Neural progenitor cell (in vitro differentiated cells): ENCODE results near the gene SMYD3.

Source experiments
- EZH2phosphoT487 ChIP-seq: fragments of 200-600 bp; sonication (generic); IDR thresholded peaks from 2 replicates; pipeline ENCODE4 v1.6.1; 2017; ENCODE audit warnings: antibody characterized with exemption
- TF ChIP-seq, protein P1 (sequence below): fragments of 200-600 bp; sonication (generic); IDR thresholded peaks from 2 replicates; pipeline ENCODE4 v1.5.1; 2017; ENCODE audit warnings: antibody characterized with exemption, mild to moderate bottlenecking

DNA sequence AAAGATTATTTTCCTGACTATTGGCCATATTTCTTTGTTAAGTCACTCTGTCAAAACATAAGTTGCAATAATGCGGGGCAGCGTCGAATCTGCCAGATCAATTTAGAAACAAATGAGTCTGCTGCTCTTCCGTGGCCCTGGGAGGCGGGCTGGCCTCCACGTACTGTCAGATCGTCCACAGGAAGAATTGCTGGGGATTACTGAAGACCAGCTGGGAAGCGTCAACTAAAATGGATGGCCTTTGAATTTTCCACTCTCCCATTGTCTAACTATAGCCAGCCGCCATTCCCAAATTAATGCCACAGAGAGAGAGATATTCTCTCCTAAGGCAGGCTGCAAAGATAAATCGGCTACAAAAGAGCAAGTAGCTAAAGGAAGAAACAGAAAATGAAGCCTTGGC, 560.2 kb downstream of the SMYD3 start:
- TF ChIP-seq, protein P1, sequence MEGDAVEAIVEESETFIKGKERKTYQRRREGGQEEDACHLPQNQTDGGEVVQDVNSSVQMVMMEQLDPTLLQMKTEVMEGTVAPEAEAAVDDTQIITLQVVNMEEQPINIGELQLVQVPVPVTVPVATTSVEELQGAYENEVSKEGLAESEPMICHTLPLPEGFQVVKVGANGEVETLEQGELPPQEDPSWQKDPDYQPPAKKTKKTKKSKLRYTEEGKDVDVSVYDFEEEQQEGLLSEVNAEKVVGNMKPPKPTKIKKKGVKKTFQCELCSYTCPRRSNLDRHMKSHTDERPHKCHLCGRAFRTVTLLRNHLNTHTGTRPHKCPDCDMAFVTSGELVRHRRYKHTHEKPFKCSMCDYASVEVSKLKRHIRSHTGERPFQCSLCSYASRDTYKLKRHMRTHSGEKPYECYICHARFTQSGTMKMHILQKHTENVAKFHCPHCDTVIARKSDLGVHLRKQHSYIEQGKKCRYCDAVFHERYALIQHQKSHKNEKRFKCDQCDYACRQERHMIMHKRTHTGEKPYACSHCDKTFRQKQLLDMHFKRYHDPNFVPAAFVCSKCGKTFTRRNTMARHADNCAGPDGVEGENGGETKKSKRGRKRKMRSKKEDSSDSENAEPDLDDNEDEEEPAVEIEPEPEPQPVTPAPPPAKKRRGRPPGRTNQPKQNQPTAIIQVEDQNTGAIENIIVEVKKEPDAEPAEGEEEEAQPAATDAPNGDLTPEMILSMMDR = no peak
- no peak for TF ChIP-seq EZH2phosphoT487
